OCI-LY7 (cell line): ENCODE results near the gene POLRMT. TPM values are rescaled to one million over a fixed set of nuclear protein-coding genes. Genes with fewer than 3 reads are reported as not detected.

Source experiments
- BruUV-seq: library from RNA; stranded (reverse); fragments of 400-500 nt; replicated peaks from 2 replicates; lab custom pipeline; 2021; lab: Mats Ljungman, UMichigan
- CTCF ChIA-PET: fragments of 300-600 bp; sonication (Branson Sonifier 250); formaldehyde crosslinking; loops from one replicate; lab custom pipeline; 2022; ENCODE audit warnings: antibody characterized with exemption; ENCODE audit not compliant: unreplicated experiment; lab: Charles Lee
- POLR2A ChIA-PET: fragments of 300-600 bp; sonication (Branson Sonifier 250); formaldehyde crosslinking; loops from one replicate; lab custom pipeline; 2022; ENCODE audit warnings: antibody characterized with exemption; lab: Charles Lee
- DNase-seq: peaks from one replicate; pipeline ENCODE4 v3.0.0-alpha.2; 2015; ENCODE audit warnings: low spot score
- H2AFZ ChIP-seq: fragments of 200-600 bp; sonication (generic), shearing (Covaris generic); 2 replicates; pipeline ENCODE4 v1.6.1; 2014; ENCODE audit warnings: mild to moderate bottlenecking, antibody characterized with exemption, low read length, moderate library complexity
- H3K27ac ChIP-seq: fragments of 200-600 bp; sonication (generic); 2 replicates; pipeline ENCODE4 v1.5.1; 2014; ENCODE audit warnings: mixed run types, low read depth, mild to moderate bottlenecking, moderate library complexity, low read length, inconsistent platforms; ENCODE audit not compliant: poor library complexity, severe bottlenecking
- H3K36me3 ChIP-seq: fragments of 200-600 bp; sonication (generic); 2 replicates; pipeline ENCODE4 v1.6.1; 2014; ENCODE audit warnings: mild to moderate bottlenecking, antibody characterized with exemption, low read length, moderate library complexity, mixed read lengths; ENCODE audit not compliant: insufficient read depth
- H3K4me1 ChIP-seq: fragments of 200-600 bp; sonication (generic); 2 replicates; pipeline ENCODE4 v1.5.1; 2014; ENCODE audit warnings: mild to moderate bottlenecking, low read length; ENCODE audit not compliant: insufficient read depth, poor library complexity, severe bottlenecking
- H3K4me2 ChIP-seq: fragments of 200-600 bp; sonication (generic); 2 replicates; pipeline ENCODE4 v1.6.1; 2014; ENCODE audit warnings: mild to moderate bottlenecking, low read length
- H3K4me3 ChIP-seq: fragments of 200-600 bp; sonication (generic); 2 replicates; pipeline ENCODE4 v1.5.1; 2014; ENCODE audit warnings: mild to moderate bottlenecking, low read depth, low read length; ENCODE audit not compliant: poor library complexity, severe bottlenecking
- H3K79me2 ChIP-seq: fragments of 200-600 bp; sonication (generic); 2 replicates; pipeline ENCODE4 v1.6.1; 2016; ENCODE audit warnings: low read depth, mild to moderate bottlenecking, low read length, moderate library complexity, mixed read lengths; ENCODE audit not compliant: insufficient read depth
- H3K9me2 ChIP-seq: fragments of 200-600 bp; sonication (generic); 2 replicates; pipeline ENCODE4 v1.6.1; 2016; ENCODE audit warnings: mild to moderate bottlenecking, low read length, mixed read lengths; ENCODE audit not compliant: insufficient read depth
- H3K9me3 ChIP-seq: fragments of 200-600 bp; sonication (generic); 2 replicates; pipeline ENCODE4 v1.6.1; 2014; ENCODE audit warnings: mild to moderate bottlenecking, mixed run types, low read length, mixed read lengths
- H4K20me1 ChIP-seq: fragments of 200-600 bp; sonication (generic); 2 replicates; pipeline ENCODE4 v1.6.1; 2014; ENCODE audit warnings: mild to moderate bottlenecking, antibody characterized with exemption, low read length, moderate library complexity, mixed read lengths; ENCODE audit not compliant: insufficient read depth
- CTCF ChIP-seq: fragments of 200-600 bp; sonication (generic); conservative IDR thresholded peaks from 2 replicates; pipeline ENCODE4 v1.5.1; 2014; ENCODE audit warnings: mild to moderate bottlenecking, antibody characterized with exemption, low read length, moderate library complexity, mixed read lengths
- EZH2phosphoT487 ChIP-seq: fragments of 200-600 bp; sonication (generic); IDR thresholded peaks from 2 replicates; pipeline ENCODE4 v1.6.1; 2018; ENCODE audit warnings: low read depth, borderline replicate concordance, mild to moderate bottlenecking, mixed run types, antibody characterized with exemption, low read length, moderate library complexity, mixed read lengths
- intact Hi-C: fragments of 100-400 bp; cut with micrococcal nuclease; formaldehyde crosslinking; loops from one replicate; pipeline ENCODE4 v1.10.0; 2022; ENCODE audit not compliant: unreplicated experiment
- total RNA-seq, 2 experiments: library from RNA; depleted of rRNA in 1 of 2; stranded (reverse); fragments of >200 nt in 1 of 2; shearing (Covaris generic) in 1 of 2; gene quantifications; 2 replicates each; pipeline ENCODE4 v1.2.3, GENCODE V29; 2014 to 2022

POLRMT gene
- total RNA-seq, 2 experiments from 2014 or later: 65.5 to 74.6 TPM

DNA sequence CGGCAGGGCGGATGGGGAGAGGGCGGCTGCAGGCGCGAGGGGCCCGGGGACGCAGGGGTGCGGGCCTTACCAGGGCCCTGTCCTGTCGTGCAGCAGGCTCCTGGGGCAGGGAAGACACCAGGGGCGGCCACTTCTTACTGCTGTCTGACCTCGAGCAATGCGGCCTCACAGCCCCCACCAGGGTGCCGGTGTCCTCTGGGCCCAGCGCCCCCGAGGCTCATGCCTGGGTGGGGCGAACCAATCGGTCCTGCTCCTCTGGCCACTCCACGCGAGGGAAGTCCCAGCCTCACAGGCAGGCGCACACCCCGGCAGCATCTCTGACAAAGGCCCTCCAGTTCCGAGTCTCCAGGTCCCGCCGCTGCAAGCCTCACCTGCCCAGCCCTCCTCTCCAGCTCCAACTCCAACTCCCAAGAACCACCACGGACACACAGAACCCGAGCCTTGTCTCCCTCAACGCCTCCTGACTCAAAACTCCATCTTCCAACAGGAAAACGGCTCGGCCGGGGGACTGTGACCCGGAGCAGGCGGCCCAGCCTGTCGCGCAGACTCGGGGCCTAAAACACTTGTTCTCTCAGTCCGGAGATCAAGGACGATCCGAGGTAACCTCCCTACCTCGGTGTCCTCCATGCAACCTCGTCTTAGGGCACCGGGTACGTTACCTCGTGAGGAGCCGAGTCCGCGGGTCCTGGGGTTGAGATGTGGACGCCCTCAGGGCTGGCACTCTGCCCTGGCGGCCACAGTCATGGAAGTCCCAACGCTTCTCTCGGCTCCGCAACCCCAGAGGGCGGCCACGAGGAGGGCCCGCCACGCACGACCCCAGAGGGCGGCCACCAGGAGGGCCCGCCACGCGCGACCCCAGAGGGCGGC lies 12.8 kb upstream of the POLRMT start:
- Histone ChIP-seq H3K27ac (no peak overlapping the region), H3K4me3 (no peak overlapping the region), H3K79me2 (no peaks in the 10 kb centered on the region), H4K20me1 (no peaks in the 10 kb centered on the region), H3K9me3 (no peaks in the 10 kb centered on the region), H3K9me2 (no peaks in the 10 kb centered on the region), H3K36me3 (peaks cover 71% of the 10 kb centered on the region), H3K4me1 (peaks cover 18% of the 10 kb centered on the region), H3K4me2 (no peak overlapping the region), H2AFZ (no peak overlapping the region)
- DNase-seq: no peak
- BruUV-seq: no TSS peak
- intact Hi-C loops: no loop called here
- TF ChIP-seq CTCF: no peak
- TF ChIP-seq EZH2phosphoT487: no peak
- CTCF ChIA-PET: no interaction called here
- POLR2A ChIA-PET: no interaction called here

GRCh38 chr19:644789-645188 lies 11.5 kb upstream of the POLRMT start:
- Histone ChIP-seq H3K9me2 (no peaks in the 10 kb centered on the region), H3K9me3 (no peaks in the 10 kb centered on the region), H3K4me1 (peaks cover 24% of the 10 kb centered on the region), H3K79me2 (no peaks in the 10 kb centered on the region), H3K27ac (no peak overlapping the region), H3K4me3 (no peak overlapping the region), H3K36me3 (peaks cover 60% of the 10 kb centered on the region), H2AFZ (no peak overlapping the region), H3K4me2 (no peak overlapping the region), H4K20me1 (no peaks in the 10 kb centered on the region; the same call in 1 of the 2 replicates)
- no peak for DNase-seq
- ChIA-PET POLR2A (no interaction called here), CTCF (no interaction called here)
- BruUV-seq: no TSS peak
- intact Hi-C loops: no loop called here
- TF ChIP-seq CTCF (no peak), EZH2phosphoT487 (no peak)

- TF ChIP-seq CTCF (no peak), EZH2phosphoT487 (no peak)
- ChIA-PET POLR2A (no interaction called here), CTCF (no interaction called here)
- H2AFZ ChIP-seq: no peak overlapping the region
- BruUV-seq: no TSS peak
- H3K79me2 ChIP-seq: no peaks in the 10 kb centered on the region
- no peak for DNase-seq
- no peaks in the 10 kb centered on the region; the same call in 1 of the 2 replicates for H4K20me1 ChIP-seq
- no peak overlapping the region for H3K4me2 ChIP-seq
- intact Hi-C loops: no loop called here
- peaks cover 24% of the 10 kb centered on the region for H3K4me1 ChIP-seq
- peaks cover 56% of the 10 kb centered on the region for H3K36me3 ChIP-seq
- no peak overlapping the region for H3K27ac ChIP-seq
- no peak overlapping the region for H3K4me3 ChIP-seq
- no peaks in the 10 kb centered on the region for H3K9me3 ChIP-seq
- H3K9me2 ChIP-seq: no peaks in the 10 kb centered on the region
These were observed 11.0 kb upstream of the POLRMT start for GRCh38 chr19:644363-644762.
